Measurements from ENCODE around the gene CAMK1. TPM values are rescaled to one million over a fixed set of nuclear protein-coding genes. Genes with fewer than 3 reads are reported as not detected.

Gene CAMK1
- 4.9 and 16.6 TPM in 2 replicates for total RNA-seq (2014; rRNA removed; shearing (Covaris generic))

GRCh38 chr3:9769426-9770275, at the start of gene CAMK1:
Gene CAMK1, minus strand, starts transcription at chr3:9769947. Its CDS starts 2,198 bp downstream, at chr3:9767749.
- DNase-seq (ENCODE audit: low spot score): no peak

- DNase-seq (ENCODE audit: low spot score): no peak
Measured at GRCh38 chr3:9818666-9819335, 49.1 kb upstream of the CAMK1 start.

- no peak for DNase-seq (ENCODE audit: low spot score)
Measured at GRCh38 chr3:9817436-9817835, 47.7 kb upstream of the CAMK1 start.

GRCh38 chr3:9815986-9816385, 46.2 kb upstream of the CAMK1 start:
- no peak for DNase-seq (ENCODE audit: low spot score)

GRCh38 chr3:9812870-9813483, 43.2 kb upstream of the CAMK1 start:
- no peak for DNase-seq (ENCODE audit: low spot score)

GRCh38 chr3:9810846-9811245, 41.1 kb upstream of the CAMK1 start:
- no peak for DNase-seq (ENCODE audit: low spot score)

- DNase-seq (ENCODE audit: low spot score): no peak
Measured at GRCh38 chr3:9810433-9810770, 40.7 kb upstream of the CAMK1 start.

GRCh38 chr3:9809615-9810432, 40.1 kb upstream of the CAMK1 start, which contains the start of gene TTLL3:
Gene TTLL3, plus strand, starts transcription at chr3:9810262. Its CDS starts 400 bp downstream, at chr3:9810662.
- DNase-seq (ENCODE audit: low spot score): peak; percentile 53

GRCh38 chr3:9809239-9809614, 39.5 kb upstream of the CAMK1 start:
- DNase-seq (ENCODE audit: low spot score): no peak

GRCh38 chr3:9808345-9809037, 38.7 kb upstream of the CAMK1 start:
- peak; percentile 48 for DNase-seq (ENCODE audit: low spot score)

- no peak for DNase-seq (ENCODE audit: low spot score)
Measured at GRCh38 chr3:9807981-9808344, 38.2 kb upstream of the CAMK1 start.

- DNase-seq (ENCODE audit: low spot score): no peak
Measured at GRCh38 chr3:9806688-9807589, 37.2 kb upstream of the CAMK1 start.

GRCh38 chr3:9806137-9806536, 36.4 kb upstream of the CAMK1 start:
- no peak for DNase-seq (ENCODE audit: low spot score)

GRCh38 chr3:9804996-9805395, 35.2 kb upstream of the CAMK1 start:
- no peak for DNase-seq (ENCODE audit: low spot score)

- no peak for DNase-seq (ENCODE audit: low spot score)
Measured at GRCh38 chr3:9803494-9803893, 33.7 kb upstream of the CAMK1 start.

- no peak for DNase-seq (ENCODE audit: low spot score)
Measured at GRCh38 chr3:9800529-9800928, 30.8 kb upstream of the CAMK1 start.

- DNase-seq (ENCODE audit: low spot score): no peak
Measured at GRCh38 chr3:9797196-9797945, 27.6 kb upstream of the CAMK1 start.

- DNase-seq (ENCODE audit: low spot score): no peak
Measured at GRCh38 chr3:9795207-9795606, 25.5 kb upstream of the CAMK1 start.

GRCh38 chr3:9794400-9794799, 24.7 kb upstream of the CAMK1 start:
- no peak for DNase-seq (ENCODE audit: low spot score)
